Naive B cell (primary cell): ENCODE data around the gene ABCD1. TPM values are rescaled to one million over a fixed set of nuclear protein-coding genes. Genes with fewer than 3 reads are reported as not detected.
"Not testable (repeated sequence)": the region's sequence is repeated elsewhere in the genome, so short reads cannot be mapped to it uniquely, and the experiment has no call there.

Experiments
- ATAC-seq, 2 donors: fragments of 150-1000 bp; cut with Tn5 transposase; 2 replicates each; pipeline ENCODE4 v1.10.0; 2021; ENCODE audit warnings: low read depth in 2 of 2, mild to moderate bottlenecking in 2 of 2, moderate library complexity in 2 of 2
- DNase-seq: peaks from one replicate; pipeline ENCODE4 v3.0.0; 2022
- H3K27ac Mint-ChIP-seq, 6 donors: one replicate each; pipeline ENCODE4 v1.8.0; 2020 to 2022; ENCODE audit warnings: mild to moderate bottlenecking in 6 of 6, mixed read lengths in 6 of 6, moderate library complexity in 5 of 6, inconsistent platforms in 2 of 6
- H3K27me3 Mint-ChIP-seq, 3 donors: one replicate each; pipeline ENCODE4 v1.8.0; 2021 to 2022; ENCODE audit warnings: mixed read lengths in 3 of 3, mild to moderate bottlenecking in 1 of 3
- H3K36me3 Mint-ChIP-seq, 2 donors: one replicate each; pipeline ENCODE4 v1.8.0; 2020 to 2022; ENCODE audit warnings: mixed read lengths in 2 of 2, inconsistent platforms in 1 of 2, mild to moderate bottlenecking in 1 of 2
- H3K4me1 Mint-ChIP-seq, 3 donors: one replicate each; pipeline ENCODE4 v1.8.0; 2020 to 2022; ENCODE audit warnings: mixed read lengths in 3 of 3, inconsistent platforms in 1 of 3, mild to moderate bottlenecking in 1 of 3, moderate library complexity in 1 of 3
- H3K4me3 Mint-ChIP-seq, 8 donors: one replicate each; pipeline ENCODE4 v1.8.0; 2020 to 2022; ENCODE audit warnings: mild to moderate bottlenecking in 8 of 8, mixed read lengths in 8 of 8, moderate library complexity in 8 of 8, inconsistent platforms in 2 of 8
- H3K9me3 Mint-ChIP-seq, 7 donors: one replicate each; pipeline ENCODE4 v1.8.0; 2020 to 2022; ENCODE audit warnings: mixed read lengths in 7 of 7, mild to moderate bottlenecking in 5 of 7, inconsistent platforms in 2 of 7, moderate library complexity in 1 of 7
- polyA plus RNA-seq, 6 donors: library from polyadenylated mRNA; unstranded; fragments of 300-500 nt; fragmentation: Illumina TruSeq; gene quantifications; one replicate each; pipeline ENCODE4 v1.2.3, GENCODE V29; 2021; ENCODE audit warnings: low read depth in 6 of 6

The ABCD1 gene
- polyA plus RNA-seq, 6 donors from 2014 or later: 2.2 to 6.2 (median 5.2) TPM

DNA sequence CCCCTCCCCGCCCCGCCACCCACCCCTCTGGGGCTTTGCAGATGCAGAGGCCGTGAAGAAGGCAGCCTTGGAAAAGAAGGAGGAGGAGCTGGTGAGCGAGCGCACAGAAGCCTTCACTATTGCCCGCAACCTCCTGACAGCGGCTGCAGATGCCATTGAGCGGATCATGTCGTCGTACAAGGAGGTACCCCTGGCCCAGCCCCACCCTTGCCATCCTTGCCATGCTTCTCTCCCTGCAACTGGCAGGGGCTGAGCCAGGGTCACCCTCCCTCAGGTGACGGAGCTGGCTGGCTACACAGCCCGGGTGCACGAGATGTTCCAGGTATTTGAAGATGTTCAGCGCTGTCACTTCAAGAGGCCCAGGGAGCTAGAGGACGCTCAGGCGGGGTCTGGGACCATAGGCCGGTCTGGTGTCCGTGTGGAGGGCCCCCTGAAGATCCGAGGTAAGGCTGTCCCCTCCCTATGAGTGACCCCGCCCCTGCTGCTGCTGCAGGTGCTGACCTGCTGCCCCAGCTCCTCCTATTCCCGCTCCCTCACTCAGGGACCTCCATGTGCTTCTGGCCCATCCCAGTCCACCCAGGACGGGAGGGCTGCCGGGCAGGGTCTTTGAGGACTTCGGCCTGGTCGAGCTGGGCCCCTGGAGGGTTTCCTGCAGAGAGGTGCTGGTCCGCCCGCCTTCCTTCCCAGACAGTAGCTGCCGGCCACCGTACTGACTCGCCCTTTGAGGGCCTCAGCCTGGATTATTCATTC, 11.6 kb downstream of the ABCD1 start:
- peaks cover 12 to 17% of the 10 kb centered on the region in 2 donors for H3K36me3 Mint-ChIP-seq
- DNase-seq (no peak), ATAC-seq (no peak)
- H3K4me3 Mint-ChIP-seq: no peak overlapping the region
- no peaks in the 10 kb centered on the region for H3K27me3 Mint-ChIP-seq
- H3K27ac Mint-ChIP-seq: no peak overlapping the region
- H3K4me1 Mint-ChIP-seq: peaks cover 12 to 20% (median 12%) of the 10 kb centered on the region in 3 donors
- H3K9me3 Mint-ChIP-seq: peaks cover 0 to 12% (median 6%) of the 10 kb centered on the region in 7 donors

DNA sequence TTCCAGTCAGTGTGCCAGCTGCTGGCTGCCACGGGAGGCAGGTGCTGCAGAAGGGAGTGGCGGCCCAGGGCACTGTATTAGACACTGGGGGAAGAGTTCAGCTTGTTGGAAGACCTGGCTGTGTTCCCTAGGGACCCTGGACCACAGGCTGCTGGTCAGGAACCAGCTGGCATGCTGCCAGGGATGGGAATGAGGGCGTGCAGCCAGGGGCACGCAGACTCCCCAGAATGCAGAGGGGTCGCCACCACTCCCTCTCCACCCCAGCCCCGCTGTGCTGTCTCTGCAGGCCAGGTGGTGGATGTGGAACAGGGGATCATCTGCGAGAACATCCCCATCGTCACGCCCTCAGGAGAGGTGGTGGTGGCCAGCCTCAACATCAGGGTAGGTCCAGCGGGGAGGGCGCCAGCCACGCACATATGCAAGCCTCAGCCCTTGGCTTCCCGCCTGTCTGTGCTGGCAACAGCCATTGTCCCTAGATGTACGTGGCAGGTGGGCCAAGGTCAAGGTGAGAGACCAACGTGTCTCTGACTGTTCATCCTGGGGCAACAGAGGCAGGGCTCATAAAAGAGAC, 12.3 kb downstream of the ABCD1 start:
- peaks cover 0 to 6% (median 0%) of the 10 kb centered on the region in 7 donors for H3K9me3 Mint-ChIP-seq
- no peaks in the 10 kb centered on the region for H3K27me3 Mint-ChIP-seq
- DNase-seq: no peak
- H3K4me3 Mint-ChIP-seq: no peak overlapping the region
- H3K4me1 Mint-ChIP-seq: peaks cover 9 to 25% (median 13%) of the 10 kb centered on the region in 3 donors
- peaks cover 5 to 10% of the 10 kb centered on the region in 2 donors for H3K36me3 Mint-ChIP-seq
- H3K27ac Mint-ChIP-seq: peak overlapping the region in 1 of 6 donors; percentile 66
- ATAC-seq: no peak

DNA sequence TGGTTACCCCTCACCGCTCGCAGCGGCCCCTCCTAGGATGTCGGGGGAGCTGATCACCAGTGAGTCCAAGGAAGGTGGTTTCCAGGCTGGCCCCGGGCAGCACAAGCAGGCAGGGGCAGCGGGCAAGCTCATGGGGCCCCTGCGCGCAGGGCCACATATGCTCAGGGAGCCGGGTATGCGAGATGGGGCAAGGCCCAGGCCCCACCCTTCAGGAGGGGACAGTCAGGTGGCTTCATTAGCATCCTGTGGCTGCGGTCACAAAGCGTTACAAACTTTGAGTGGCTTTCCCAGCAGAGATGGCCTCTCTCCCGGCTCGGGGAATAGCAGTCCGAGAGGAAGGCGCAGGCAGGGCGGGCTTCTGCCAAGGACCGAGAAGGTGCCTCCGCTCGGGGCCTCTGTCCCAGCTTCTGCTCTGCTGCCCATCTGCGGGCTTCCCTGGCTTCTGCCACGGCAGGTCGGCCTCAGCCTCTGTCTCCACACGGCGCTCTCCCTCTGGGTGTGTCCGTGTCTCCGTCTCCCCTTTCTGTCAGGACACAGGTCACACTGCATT, 13.5 kb downstream of the ABCD1 start:
- no peaks in the 10 kb centered on the region for H3K27me3 Mint-ChIP-seq
- no peak for DNase-seq
- H3K36me3 Mint-ChIP-seq: peaks cover 5 to 7% of the 10 kb centered on the region in 2 donors
- peak overlapping the region in 1 of 6 donors; percentile 22 for H3K27ac Mint-ChIP-seq
- H3K4me1 Mint-ChIP-seq: peaks cover 13 to 32% (median 17%) of the 10 kb centered on the region in 3 donors
- ATAC-seq: no peak
- H3K9me3 Mint-ChIP-seq: peaks cover 0 to 5% (median 0%) of the 10 kb centered on the region in 7 donors
- no peak overlapping the region for H3K4me3 Mint-ChIP-seq

DNA sequence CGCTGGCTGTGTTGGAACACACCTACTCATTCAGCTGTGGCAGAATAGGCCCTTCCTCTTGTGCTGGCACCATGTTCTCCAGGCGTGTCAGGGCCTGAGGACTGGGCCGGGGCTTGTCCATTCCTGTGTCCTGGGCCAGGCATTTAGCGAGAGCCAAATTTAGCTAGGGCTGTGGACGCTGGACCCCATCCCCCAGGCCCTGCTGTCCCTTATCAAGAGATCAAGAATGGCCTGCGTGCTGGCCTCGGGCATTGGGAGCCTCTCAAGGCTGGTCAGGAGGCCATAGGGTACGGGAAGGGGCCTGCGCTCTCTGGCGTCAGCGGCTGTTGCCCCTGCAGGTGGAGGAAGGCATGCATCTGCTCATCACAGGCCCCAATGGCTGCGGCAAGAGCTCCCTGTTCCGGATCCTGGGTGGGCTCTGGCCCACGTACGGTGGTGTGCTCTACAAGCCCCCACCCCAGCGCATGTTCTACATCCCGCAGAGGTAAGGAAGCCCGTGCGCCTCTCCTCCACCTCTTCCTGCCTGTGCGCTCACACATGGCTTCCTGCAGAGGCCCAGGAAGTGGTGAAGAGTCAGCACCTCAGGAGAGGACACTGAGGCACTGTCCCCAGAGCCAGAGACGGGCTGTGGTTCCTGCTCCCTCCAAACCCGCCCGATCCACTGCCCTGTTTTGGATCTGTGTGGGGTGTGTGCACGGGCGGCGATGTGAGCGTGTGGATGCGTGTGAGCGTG, 15.3 kb downstream of the ABCD1 start:
- DNase-seq (no peak), ATAC-seq (no peak)
- Mint-ChIP-seq H3K4me1 (peaks cover 17 to 37% (median 21%) of the 10 kb centered on the region in 3 donors), H3K4me3 (peak overlapping the region in 2 of 8 donors; percentile 50 to 61), H3K27ac (no peak overlapping the region), H3K9me3 (peaks cover 0 to 1% (median 0%) of the 10 kb centered on the region in 7 donors), H3K27me3 (no peaks in the 10 kb centered on the region), H3K36me3 (peaks cover 3 to 4% of the 10 kb centered on the region in 2 donors)

DNA sequence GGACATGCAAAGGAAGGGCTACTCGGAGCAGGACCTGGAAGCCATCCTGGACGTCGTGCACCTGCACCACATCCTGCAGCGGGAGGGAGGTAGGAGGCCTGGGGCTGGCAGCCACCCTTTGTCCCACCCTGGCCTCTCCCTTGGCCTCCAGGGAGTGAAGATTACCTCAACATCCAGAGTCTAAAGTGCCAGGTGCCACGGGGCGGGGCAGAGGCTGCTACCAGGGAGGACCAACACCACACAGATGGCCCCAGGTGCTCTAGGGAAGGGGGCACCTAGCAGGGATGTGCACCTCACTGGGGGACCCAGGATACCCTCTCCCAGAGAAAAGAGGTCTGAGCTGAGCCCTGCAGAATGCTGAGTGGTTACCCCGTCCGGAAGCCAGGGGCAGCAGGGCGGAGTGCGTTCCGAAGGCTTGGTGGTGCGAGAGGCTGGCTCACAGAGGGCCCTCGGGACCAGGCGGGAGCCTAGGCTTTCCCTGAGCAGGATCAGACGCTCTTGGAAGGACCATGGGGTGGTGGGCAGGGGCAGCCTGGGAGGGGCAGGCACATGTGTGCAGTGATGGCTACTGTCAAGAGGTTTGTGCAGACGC, 16.1 kb downstream of the ABCD1 start:
- Mint-ChIP-seq H3K36me3 (no peaks in the 10 kb centered on the region), H3K4me1 (peaks cover 13 to 42% (median 27%) of the 10 kb centered on the region in 3 donors), H3K27me3 (no peaks in the 10 kb centered on the region), H3K9me3 (peaks cover 0 to 1% (median 0%) of the 10 kb centered on the region in 7 donors), H3K4me3 (peak overlapping the region in 4 of 8 donors; percentile 24 to 84 (median 66)), H3K27ac (peak overlapping the region in 1 of 6 donors; percentile 47)
- no peak for DNase-seq
- ATAC-seq: no peak

DNA sequence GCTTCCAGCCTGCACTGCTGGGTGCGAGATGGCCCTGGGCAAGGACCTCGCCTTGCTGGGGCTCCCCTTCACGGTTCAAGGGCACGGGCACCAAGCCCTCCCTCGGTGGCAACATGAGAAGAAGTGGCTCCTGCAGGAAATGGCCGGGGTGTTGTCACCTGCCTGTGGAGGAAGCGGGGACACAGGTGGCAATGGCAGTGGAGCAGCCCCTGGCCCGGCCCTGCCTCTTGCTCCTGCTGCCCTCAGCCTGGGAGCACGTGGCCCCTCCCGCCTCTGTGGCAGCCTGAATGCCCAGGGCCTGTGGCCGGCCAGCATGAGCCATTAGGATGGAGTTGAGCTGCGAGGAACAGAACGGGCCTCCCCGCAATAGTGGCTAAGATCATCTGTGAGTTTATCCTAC, 16.8 kb downstream of the ABCD1 start:
- no peaks in the 10 kb centered on the region for H3K36me3 Mint-ChIP-seq
- no peak for DNase-seq

DNA sequence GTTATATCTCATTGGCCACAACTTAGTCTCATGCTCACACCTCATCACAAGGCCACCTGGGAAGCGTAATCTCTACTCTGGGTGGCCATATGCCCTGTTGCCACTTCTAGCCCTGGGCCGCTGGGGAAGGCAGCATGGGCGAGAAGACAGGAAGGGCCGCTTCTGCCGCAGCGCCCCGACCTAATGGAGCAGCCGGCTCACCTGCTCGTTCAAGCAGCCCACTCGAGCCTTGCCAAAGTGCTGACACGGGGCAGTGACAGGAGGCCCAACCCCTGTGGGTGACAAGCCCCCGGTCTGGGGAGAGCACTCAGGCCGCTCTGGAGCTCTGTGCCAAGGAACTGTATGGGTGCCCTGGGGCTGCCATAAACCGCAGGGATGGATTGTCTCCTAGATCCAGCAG, 17.5 kb downstream of the ABCD1 start:
- DNase-seq, H3K9me3 Mint-ChIP-seq, ATAC-seq, H3K36me3 Mint-ChIP-seq, H3K27me3 Mint-ChIP-seq, H3K27ac Mint-ChIP-seq: not testable (repeated sequence)
- Mint-ChIP-seq H3K4me1 (peaks cover 9 to 42% (median 27%) of the 10 kb centered on the region in 3 donors), H3K4me3 (peak overlapping the region in 1 of 8 donors; percentile 71)

More for the DNA sequence above, 16.8 kb downstream of the ABCD1 start:
- peak overlapping the region in 4 of 8 donors; percentile 19 to 84 (median 50) for H3K4me3 Mint-ChIP-seq
- H3K27ac Mint-ChIP-seq: peak overlapping the region in 2 of 6 donors; percentile 17 to 54
- H3K27me3 Mint-ChIP-seq: no peaks in the 10 kb centered on the region
- H3K9me3 Mint-ChIP-seq: peaks cover 0 to 1% (median 0%) of the 10 kb centered on the region in 7 donors
- no peak for ATAC-seq
- H3K4me1 Mint-ChIP-seq: peaks cover 13 to 42% (median 27%) of the 10 kb centered on the region in 3 donors

DNA sequence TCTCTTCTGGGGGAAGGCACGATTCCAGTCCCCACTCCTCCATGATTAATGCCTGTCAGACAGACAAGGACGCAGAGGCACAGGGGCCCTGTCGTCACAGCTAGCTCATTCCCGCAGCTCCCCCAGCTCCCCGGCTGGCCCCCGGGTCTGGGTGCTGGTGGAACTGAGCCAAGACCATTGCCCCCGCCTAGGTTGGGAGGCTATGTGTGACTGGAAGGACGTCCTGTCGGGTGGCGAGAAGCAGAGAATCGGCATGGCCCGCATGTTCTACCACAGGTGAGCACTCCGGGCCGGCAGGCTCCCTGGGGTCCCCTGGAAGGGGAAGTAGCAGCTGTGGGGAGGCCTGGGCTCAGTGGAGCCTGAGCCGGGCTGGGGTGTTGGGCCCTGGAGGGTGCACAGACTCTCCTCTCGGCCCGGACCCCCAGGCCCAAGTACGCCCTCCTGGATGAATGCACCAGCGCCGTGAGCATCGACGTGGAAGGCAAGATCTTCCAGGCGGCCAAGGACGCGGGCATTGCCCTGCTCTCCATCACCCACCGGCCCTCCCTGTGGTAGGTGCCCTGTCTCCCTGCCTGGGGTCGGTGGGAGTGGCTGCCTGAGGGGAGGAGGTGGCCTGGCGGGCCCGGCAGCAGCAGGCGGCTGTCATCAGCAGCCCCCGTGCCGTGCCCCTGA, 18.3 kb downstream of the ABCD1 start:
- not testable (repeated sequence) for H3K9me3 Mint-ChIP-seq, H3K36me3 Mint-ChIP-seq, H3K27me3 Mint-ChIP-seq, ATAC-seq
- peak overlapping the region in 6 of 8 donors; percentile 32 to 71 (median 36) for H3K4me3 Mint-ChIP-seq
- peak overlapping the region in 4 of 6 donors; percentile 33 to 82 (median 64) for H3K27ac Mint-ChIP-seq
- H3K4me1 Mint-ChIP-seq: peaks cover 9 to 42% (median 27%) of the 10 kb centered on the region in 3 donors
- peak; percentile 52 for DNase-seq

DNA sequence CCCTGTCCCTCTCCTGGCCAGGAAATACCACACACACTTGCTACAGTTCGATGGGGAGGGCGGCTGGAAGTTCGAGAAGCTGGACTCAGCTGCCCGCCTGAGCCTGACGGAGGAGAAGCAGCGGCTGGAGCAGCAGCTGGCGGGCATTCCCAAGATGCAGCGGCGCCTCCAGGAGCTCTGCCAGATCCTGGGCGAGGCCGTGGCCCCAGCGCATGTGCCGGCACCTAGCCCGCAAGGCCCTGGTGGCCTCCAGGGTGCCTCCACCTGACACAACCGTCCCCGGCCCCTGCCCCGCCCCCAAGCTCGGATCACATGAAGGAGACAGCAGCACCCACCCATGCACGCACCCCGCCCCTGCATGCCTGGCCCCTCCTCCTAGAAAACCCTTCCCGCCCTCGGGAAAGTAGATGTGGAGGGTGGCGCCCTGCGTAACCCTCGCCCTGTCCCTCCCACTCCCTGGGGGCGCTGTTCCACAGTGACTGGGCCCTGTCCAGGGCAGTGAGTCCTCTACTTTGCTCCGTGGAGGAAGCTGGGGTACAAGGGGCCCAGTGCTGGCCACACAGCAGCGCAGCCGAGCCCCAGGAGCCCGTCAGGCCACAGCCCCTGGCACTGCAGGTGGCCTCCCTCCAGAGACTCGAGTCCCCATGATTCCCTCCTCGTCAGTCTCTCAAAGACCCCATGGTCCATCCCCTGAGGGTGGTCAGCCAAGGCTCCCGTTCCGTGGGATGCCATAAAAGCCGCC, 19.0 kb downstream of the ABCD1 start:
- H3K27me3 Mint-ChIP-seq, H3K9me3 Mint-ChIP-seq, H3K27ac Mint-ChIP-seq, ATAC-seq, DNase-seq, H3K36me3 Mint-ChIP-seq: not testable (repeated sequence)
- H3K4me3 Mint-ChIP-seq: peak overlapping the region in 5 of 8 donors; percentile 12 to 78 (median 52)
- peaks cover 9 to 40% (median 27%) of the 10 kb centered on the region in 3 donors for H3K4me1 Mint-ChIP-seq

DNA sequence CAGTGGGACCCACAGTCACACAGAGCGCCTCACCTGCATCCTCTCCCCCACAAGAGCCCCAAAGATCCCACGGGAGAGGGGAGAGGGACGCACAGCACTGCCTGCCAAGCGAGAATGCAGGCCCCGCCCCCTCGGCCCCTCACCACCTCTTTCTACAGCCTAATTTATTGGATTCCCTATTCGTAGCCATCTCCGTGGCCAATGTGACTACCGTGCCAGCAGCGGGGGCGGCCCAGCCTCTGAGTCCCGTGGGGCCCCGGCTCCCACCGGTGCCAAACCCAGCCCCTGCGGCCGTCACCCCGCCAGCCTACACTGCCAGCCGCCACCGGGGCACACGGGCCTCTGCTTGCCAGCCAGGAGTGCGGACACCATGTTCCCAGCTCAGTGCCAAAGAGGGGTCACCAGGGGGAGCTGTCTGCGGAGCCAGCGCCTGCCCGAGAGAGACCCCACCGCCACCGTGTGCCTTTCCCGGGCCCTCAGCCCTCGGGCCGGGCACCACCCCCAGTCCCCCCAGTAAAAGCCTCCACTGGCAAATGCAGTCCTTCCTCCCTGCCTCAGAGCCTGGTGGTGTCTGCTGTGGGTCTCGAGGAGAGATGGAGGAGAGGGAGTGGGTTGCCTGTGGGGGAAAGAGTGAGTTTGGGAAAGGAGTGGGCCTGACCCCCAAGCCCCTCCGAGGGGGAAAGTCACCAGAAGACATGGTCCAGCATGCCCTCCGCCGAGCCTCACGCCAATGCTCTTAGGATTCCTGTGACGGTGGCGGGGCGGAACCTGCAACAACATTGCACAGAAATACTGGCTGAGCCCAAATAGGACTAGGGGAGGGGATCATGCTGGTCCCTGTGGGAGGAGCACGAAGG, 19.8 kb downstream of the ABCD1 start:
- Mint-ChIP-seq H3K27me3 (peaks cover 0 to 6% (median 0%) of the 10 kb centered on the region in 3 donors), H3K4me1 (peaks cover 9 to 36% (median 27%) of the 10 kb centered on the region in 3 donors), H3K4me3 (peak overlapping the region in 6 of 8 donors; percentile 40 to 78 (median 58)), H3K9me3 (peaks cover 0 to 1% (median 0%) of the 10 kb centered on the region in 7 donors), H3K27ac (peak overlapping the region in 2 of 6 donors; percentile 62 to 71), H3K36me3 (no peaks in the 10 kb centered on the region)
- DNase-seq (no peak), ATAC-seq (no peak)

DNA sequence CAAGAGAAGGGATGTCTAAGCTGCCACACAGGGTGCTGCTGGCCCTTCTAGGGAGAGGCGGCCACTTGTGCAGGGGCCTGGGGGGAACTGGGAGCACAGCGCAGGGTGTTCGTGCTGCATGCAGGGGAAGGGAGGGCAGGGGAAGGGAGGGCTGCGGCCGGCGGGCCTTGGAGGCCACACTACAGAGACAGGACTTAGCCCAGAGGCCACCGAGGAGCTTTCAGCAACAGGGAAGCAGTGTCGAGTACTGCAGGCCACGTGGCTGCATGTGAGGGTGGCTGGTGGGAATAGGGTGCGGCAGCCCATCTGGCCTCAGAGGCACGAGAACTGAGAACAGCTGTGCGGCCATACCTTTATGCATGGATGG, 20.4 kb downstream of the ABCD1 start:
- not testable (repeated sequence) for DNase-seq, ATAC-seq, H3K27me3 Mint-ChIP-seq, H3K27ac Mint-ChIP-seq, H3K9me3 Mint-ChIP-seq, H3K36me3 Mint-ChIP-seq
- peak overlapping the region in 6 of 8 donors; percentile 40 to 74 (median 54) for H3K4me3 Mint-ChIP-seq
- H3K4me1 Mint-ChIP-seq: peaks cover 13 to 37% (median 32%) of the 10 kb centered on the region in 3 donors
